Breast epithelium (tissue), 4 donors: ENCODE results near the gene MAP1LC3B. TPM values are rescaled to one million over a fixed set of nuclear protein-coding genes. Genes with fewer than 3 reads are reported as not detected.

Experiments
- DNase-seq, 2 donors: peaks; one replicate each; pipeline ENCODE4 v3.0.0-alpha.2; 2019; ENCODE audit warnings: low spot score in 2 of 2
- H3K27ac ChIP-seq, 2 donors: fragments of 200-600 bp; sonication (generic) in 1 of 2; one replicate each; pipeline ENCODE4 v1.5.1; 2016 to 2019; ENCODE audit warnings: mild to moderate bottlenecking in 1 of 2
- H3K27me3 ChIP-seq, 2 donors: fragments of 200-600 bp; sonication (generic) in 1 of 2; one replicate each; pipeline versions ENCODE4 v1.5.1 to v1.6.0; 2017 to 2019; ENCODE audit warnings: control low read depth in 1 of 2, mild to moderate bottlenecking in 1 of 2
- H3K36me3 ChIP-seq: fragments of 200-600 bp; one replicate; pipeline ENCODE4 v1.5.1; 2019
- H3K4me1 ChIP-seq, 2 donors: fragments of 200-600 bp; sonication (generic); one replicate each; pipeline ENCODE4 v1.5.1; 2016 to 2019; ENCODE audit warnings: control low read depth in 1 of 2
- H3K4me3 ChIP-seq, 3 donors: fragments of 200-600 bp; sonication (generic); 1 replicate in 2 of 3; 2 replicates in 1 of 3; pipeline ENCODE4 v1.5.1; 2016 to 2019; ENCODE audit warnings: mild to moderate bottlenecking in 3 of 3, moderate library complexity in 2 of 3
- H3K9me3 ChIP-seq, 2 donors: fragments of 200-600 bp; sonication (generic) in 1 of 2; one replicate each; pipeline ENCODE4 v1.5.1; 2016 to 2019; ENCODE audit warnings: control low read depth in 1 of 2
- CTCF ChIP-seq, 3 donors: fragments of 450-650 bp; IDR thresholded peaks; one replicate each; pipeline ENCODE4 v1.5.1; 2016 to 2017; ENCODE audit warnings: antibody characterized with exemption in 3 of 3, mild to moderate bottlenecking in 3 of 3, moderate library complexity in 3 of 3
- POLR2A ChIP-seq: fragments of 450-650 bp; IDR thresholded peaks from one replicate; pipeline ENCODE4 v1.6.1; 2016; ENCODE audit warnings: antibody characterized with exemption, mild to moderate bottlenecking, moderate library complexity
- POLR2AphosphoS5 ChIP-seq, 3 donors: sonication (generic); formaldehyde crosslinking; IDR thresholded peaks; one replicate each; pipeline ENCODE4 v1.6.1; 2017; ENCODE audit warnings: antibody characterized with exemption in 3 of 3
- intact Hi-C: fragments of 100-400 bp; cut with DNase I; formaldehyde crosslinking; loops from one replicate; pipeline ENCODE4 v1.15.1; 2023; ENCODE audit warnings: low total_unique reads
- total RNA-seq, 3 donors: library from RNA; depleted of rRNA; stranded (reverse); fragments of >200 nt; gene quantifications; one replicate each; pipeline ENCODE4 v1.1.0, GENCODE V29; 2016

Gene MAP1LC3B
- total RNA-seq, 3 donors from 2014 or later = 58.0 to 72.3 (median 69.1) TPM

GRCh38 chr16:87435372-87436224, 43.5 kb downstream of the MAP1LC3B start:
- peak overlapping the region in 1 of 3 donors; percentile 47 for H3K4me3 ChIP-seq
- no peak for DNase-seq
- intact Hi-C loops = no loop called here
- no peaks in the 10 kb centered on the region for H3K9me3 ChIP-seq
- H3K36me3 ChIP-seq = no peaks in the 10 kb centered on the region
- H3K27me3 ChIP-seq = no peaks in the 10 kb centered on the region
- H3K4me1 ChIP-seq = no peaks in the 10 kb centered on the region
- TF ChIP-seq POLR2A = no peak
- no peak for TF ChIP-seq CTCF (IDR thresholded peaks at IDR 0.05)
- TF ChIP-seq POLR2AphosphoS5 (IDR thresholded peaks at IDR 0.05) = no peak
- peak overlapping the region; percentile 45 to 80 for H3K27ac ChIP-seq

GRCh38 chr16:87436225-87437172, 44.4 kb downstream of the MAP1LC3B start:
- Histone ChIP-seq H3K27ac (peak overlapping the region; percentile 45 to 80), H3K9me3 (no peaks in the 10 kb centered on the region), H3K27me3 (no peaks in the 10 kb centered on the region), H3K4me3 (peak overlapping the region in 1 of 3 donors; percentile 47), H3K36me3 (no peaks in the 10 kb centered on the region), H3K4me1 (no peaks in the 10 kb centered on the region)
- no peak for DNase-seq
- no peak for TF ChIP-seq CTCF (IDR thresholded peaks at IDR 0.05)
- no peak for TF ChIP-seq POLR2AphosphoS5 (IDR thresholded peaks at IDR 0.05)
- TF ChIP-seq POLR2A = no peak
- intact Hi-C loops = no loop called here

- no peaks in the 10 kb centered on the region for H3K9me3 ChIP-seq
- intact Hi-C loops = no loop called here
- TF ChIP-seq CTCF (IDR thresholded peaks at IDR 0.05) (no peak), POLR2A (no peak), POLR2AphosphoS5 (IDR thresholded peaks at IDR 0.05) (no peak)
- H3K4me1 ChIP-seq = no peaks in the 10 kb centered on the region
- H3K36me3 ChIP-seq = no peaks in the 10 kb centered on the region
- H3K4me3 ChIP-seq = no peak overlapping the region
- peak overlapping the region in 1 of 2 donors; percentile 1 for H3K27ac ChIP-seq
- no peak for DNase-seq
- H3K27me3 ChIP-seq = no peaks in the 10 kb centered on the region
Measured at GRCh38 chr16:87437327-87437726, 45.2 kb downstream of the MAP1LC3B start.

GRCh38 chr16:87437911-87438610, 45.9 kb downstream of the MAP1LC3B start:
- H3K4me3 ChIP-seq = no peak overlapping the region
- no peaks in the 10 kb centered on the region for H3K4me1 ChIP-seq
- TF ChIP-seq POLR2AphosphoS5 (IDR thresholded peaks at IDR 0.05) (no peak), CTCF (IDR thresholded peaks at IDR 0.05) (no peak), POLR2A (no peak)
- H3K36me3 ChIP-seq = no peaks in the 10 kb centered on the region
- DNase-seq = no peak
- H3K27ac ChIP-seq = no peak overlapping the region
- no peaks in the 10 kb centered on the region for H3K27me3 ChIP-seq
- no peaks in the 10 kb centered on the region for H3K9me3 ChIP-seq
- intact Hi-C loops = no loop called here
